SK-N-SH (cell line): ENCODE results near the gene CDH13. TPM values are rescaled to one million over a fixed set of nuclear protein-coding genes. Genes with fewer than 3 reads are reported as not detected.
A peak's percentile ranks its signal among the peaks of the same experiment; 100 is the strongest.

Experiments used
- CTCF ChIA-PET: fragments of 300-600, 350-600 bp; formaldehyde crosslinking; extraction: SDS; loops from one replicate; lab custom pipeline; 2021; lab: Yijun Ruan, JAX
- POLR2A ChIA-PET: fragments of 350-600 bp; sonication (Branson Sonifier 250); formaldehyde crosslinking; extraction: SDS; loops from one replicate; lab custom pipeline; 2020; ENCODE audit warnings: antibody characterized with exemption, inconsistent platforms; lab: Yijun Ruan, JAX
- DNase-seq: peaks from one replicate; pipeline ENCODE4 v3.0.0; 2012
- H2AFZ ChIP-seq: fragments of 200-600 bp; sonication (generic); 2 replicates; pipeline ENCODE4 v1.8.1; 2016; ENCODE audit warnings: antibody characterized with exemption, mild to moderate bottlenecking, low read depth
- H3F3A ChIP-seq: fragments of 200-600 bp; sonication (generic); replicated peaks from 2 replicates; pipeline ENCODE3; 2016; ENCODE audit warnings: antibody characterized with exemption, mild to moderate bottlenecking; ENCODE audit not compliant: insufficient read depth
- H3K27ac ChIP-seq, 2 experiments: fragments of 200-500 bp in 1 of 2; fragments of 200-600 bp in 1 of 2; sonication (Bioruptor generic) in 1 of 2; sonication (generic), shearing (Covaris generic) in 1 of 2; 2 replicates each; pipeline versions ENCODE4 v1.5.1 to v1.6.1; 2014 to 2016; ENCODE audit warnings: low read depth in 2 of 2, inconsistent platforms in 1 of 2, low read length in 1 of 2, mild to moderate bottlenecking in 1 of 2, mixed read lengths in 1 of 2
- H3K27me3 ChIP-seq: fragments of 200-600 bp; sonication (generic), shearing (Covaris generic); 2 replicates; pipeline ENCODE4 v1.6.1; 2016; ENCODE audit warnings: mixed run types; ENCODE audit not compliant: insufficient read depth
- H3K36me3 ChIP-seq, 2 experiments: fragments of 200-500 bp in 1 of 2; fragments of 200-600 bp in 1 of 2; sonication (Bioruptor generic) in 1 of 2; sonication (generic) in 1 of 2; replicated peaks in 1 of 2; 2 replicates each; pipeline versions ENCODE3 to v1.5.1; 2014 to 2016; ENCODE audit warnings: low read length in 1 of 2, mild to moderate bottlenecking in 1 of 2; ENCODE audit not compliant: insufficient read depth in 2 of 2, control insufficient read depth in 1 of 2
- H3K4me1 ChIP-seq, 2 experiments: fragments of 200-500 bp in 1 of 2; fragments of 200-600 bp in 1 of 2; sonication (Bioruptor generic) in 1 of 2; sonication (generic), shearing (Covaris generic) in 1 of 2; 2 replicates each; pipeline versions ENCODE4 v1.5.1 to v1.6.1; 2014 to 2016; ENCODE audit warnings: low read depth in 1 of 2, low read length in 1 of 2, mixed run types in 1 of 2; ENCODE audit not compliant: insufficient read depth in 2 of 2, control insufficient read depth in 1 of 2
- H3K4me2 ChIP-seq: fragments of 200-600 bp; sonication (generic), shearing (Covaris generic); 2 replicates; pipeline ENCODE4 v1.6.1; 2017; ENCODE audit warnings: mixed run types
- H3K4me3 ChIP-seq, 2 experiments: fragments of 200-500 bp in 1 of 2; fragments of 200-600 bp in 1 of 2; sonication (Bioruptor generic) in 1 of 2; sonication (generic), shearing (Covaris generic) in 1 of 2; 2 replicates each; pipeline versions ENCODE4 v1.5.1 to v1.8.1; 2014 to 2016; ENCODE audit warnings: low read depth in 2 of 2, inconsistent platforms in 1 of 2, low read length in 1 of 2, mild to moderate bottlenecking in 1 of 2, mixed read lengths in 1 of 2, moderate library complexity in 1 of 2
- H3K79me2 ChIP-seq: fragments of 200-600 bp; sonication (generic); 2 replicates; pipeline ENCODE4 v1.8.1; 2017; ENCODE audit warnings: mild to moderate bottlenecking; ENCODE audit not compliant: insufficient read depth
- H3K9ac ChIP-seq: fragments of 200-600 bp; sonication (generic); 2 replicates; pipeline ENCODE4 v1.6.1; 2017; ENCODE audit warnings: mixed run types
- H3K9me2 ChIP-seq: fragments of 200-600 bp; sonication (generic); 2 replicates; pipeline ENCODE4 v1.6.1; 2017; ENCODE audit warnings: mixed run types
- H3K9me3 ChIP-seq: fragments of 200-600 bp; sonication (generic); 2 replicates; pipeline ENCODE4 v1.6.1; 2017; ENCODE audit warnings: mixed run types, mild to moderate bottlenecking, moderate library complexity
- H4K20me1 ChIP-seq: fragments of 200-600 bp; sonication (generic); 2 replicates; pipeline ENCODE4 v1.6.1; 2017; ENCODE audit warnings: mild to moderate bottlenecking, mixed run types; ENCODE audit not compliant: insufficient read depth
- CTCF ChIP-seq: fragments of 200-600 bp; sonication (generic); IDR thresholded peaks from 2 replicates; pipeline ENCODE4 v1.6.1; 2017; ENCODE audit warnings: antibody characterized with exemption, mild to moderate bottlenecking, moderate library complexity
- ELF1 ChIP-seq: IDR thresholded peaks from 2 replicates; pipeline ENCODE4 v1.4.0; 2012
- EP300 ChIP-seq, 2 experiments: IDR thresholded peaks; 2 replicates each; pipeline versions ENCODE4 v1.4.0 to v1.6.1; 2012; ENCODE audit warnings: borderline replicate concordance in 1 of 2, low read depth in 1 of 2, low read length in 1 of 2
- FOSL2 ChIP-seq: IDR thresholded peaks from 2 replicates; pipeline ENCODE4 v1.4.0; 2012; ENCODE audit warnings: low read depth, mild to moderate bottlenecking, moderate library complexity, borderline replicate concordance
- FOXM1 ChIP-seq: IDR thresholded peaks from 2 replicates; pipeline ENCODE4 v1.4.0; 2012; ENCODE audit warnings: low read depth, mild to moderate bottlenecking
- IRF3 ChIP-seq: fragments of 150-350 bp; IDR thresholded peaks from 2 replicates; pipeline ENCODE4 v1.6.1; 2016; ENCODE audit warnings: mild to moderate bottlenecking, low read depth, low read length
- MXI1 ChIP-seq: IDR thresholded peaks from 2 replicates; pipeline ENCODE4 v1.6.1; 2012; ENCODE audit warnings: mild to moderate bottlenecking, low read depth, low read length, improper control_type of control experiment
- NFIC ChIP-seq: IDR thresholded peaks from 2 replicates; pipeline ENCODE4 v1.4.0; 2012; ENCODE audit warnings: borderline replicate concordance
- PBX3 ChIP-seq: IDR thresholded peaks from 2 replicates; pipeline ENCODE4; 2012
- POLR2AphosphoS5 ChIP-seq: IDR thresholded peaks from 2 replicates; pipeline ENCODE4 v1.6.1; 2012; ENCODE audit warnings: low read depth, low read length
- RAD21 ChIP-seq: IDR thresholded peaks from 2 replicates; pipeline ENCODE4 v1.6.1; 2012; ENCODE audit warnings: mild to moderate bottlenecking, low read length
- REST ChIP-seq: IDR thresholded peaks from 2 replicates; pipeline ENCODE4 v1.6.1; 2012; ENCODE audit warnings: mild to moderate bottlenecking, low read depth, low read length, moderate library complexity
- SIN3A ChIP-seq: IDR thresholded peaks from 2 replicates; pipeline ENCODE4 v1.6.1; 2012; ENCODE audit warnings: low read depth, mild to moderate bottlenecking, low read length, moderate library complexity, borderline replicate concordance
- SMC3 ChIP-seq: IDR thresholded peaks from 2 replicates; pipeline ENCODE4 v1.6.1; 2012; ENCODE audit warnings: low read depth, low read length, improper control_type of control experiment
- TAF1 ChIP-seq: IDR thresholded peaks from 2 replicates; pipeline ENCODE4 v1.6.1; 2012; ENCODE audit warnings: low read depth, mild to moderate bottlenecking, low read length, moderate library complexity, borderline replicate concordance
- TCF12 ChIP-seq: IDR thresholded peaks from 2 replicates; pipeline ENCODE4 v1.4.0; 2012
- TEAD4 ChIP-seq: IDR thresholded peaks from 2 replicates; pipeline ENCODE4 v1.4.0; 2012; ENCODE audit warnings: mild to moderate bottlenecking, borderline replicate concordance; ENCODE audit not compliant: insufficient read depth
- USF2 ChIP-seq: fragments of 150-350 bp; IDR thresholded peaks from 2 replicates; pipeline ENCODE4 v1.6.1; 2017; ENCODE audit warnings: antibody characterized with exemption, low read length, low read depth, borderline replicate concordance
- WGBS: methylation state at CpG from one replicate; pipeline ENCODE4 v1.1.6; 2017; ENCODE audit warnings: low lambda C conversion rate; 5-methylcytosine and 5-hydroxymethylcytosine counted together
- polyA plus RNA-seq, 3 experiments: library from polyadenylated mRNA; depleted of rRNA; stranded (reverse); fragments of >200 nt; gene quantifications; 2 replicates each; pipeline ENCODE4 v1.2.3, GENCODE V29; 2012

CDH13 gene
- polyA plus RNA-seq, 1 of the 3 experiments (the other 2 are of a cell fraction), result 93.0 TPM

DNA sequence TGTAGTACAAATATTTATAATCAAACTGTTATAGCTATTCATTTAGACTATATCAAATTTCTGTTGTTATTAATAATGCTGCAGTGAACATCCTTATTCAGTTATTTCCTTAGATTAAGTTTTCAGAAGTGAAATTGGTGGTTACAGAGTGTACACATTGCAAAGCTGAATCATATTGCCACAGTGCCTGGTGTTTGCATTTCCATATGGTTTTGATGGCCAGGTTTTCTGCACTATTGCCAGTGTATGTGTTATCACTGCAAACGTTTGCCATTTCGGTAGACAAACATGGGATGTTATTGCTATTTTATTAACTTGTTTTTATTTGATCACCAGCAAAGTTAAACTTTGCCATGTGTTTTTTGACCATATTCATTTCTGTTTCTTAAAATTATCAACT, 259.4 kb downstream of the CDH13 start:
- Histone ChIP-seq H4K20me1 (no peaks in the 10 kb centered on the region), H3K9ac (no peak overlapping the region), H3K79me2 (no peaks in the 10 kb centered on the region), H3F3A (no peaks in the 10 kb centered on the region), H2AFZ (no peak overlapping the region), H3K9me3 (no peaks in the 10 kb centered on the region), H3K9me2 (no peaks in the 10 kb centered on the region), H3K4me1 (peaks cover 0 to 2% of the 10 kb centered on the region in 2 experiments; a peak in 1 of 4 replicates), H3K27ac (no peak overlapping the region), H3K36me3 (no peaks in the 10 kb centered on the region), H3K4me3 (no peak overlapping the region), H3K4me2 (no peak overlapping the region), H3K27me3 (no peaks in the 10 kb centered on the region)
- POLR2A ChIA-PET, result no interaction called here
- TF ChIP-seq SMC3 (no peak), TEAD4 (no peak), CTCF (no peak), SIN3A (no peak), RAD21 (no peak), POLR2AphosphoS5 (no peak)
- 33% methylated on average over 2 of the region's 2 CpGs for WGBS
- DNase-seq, result no peak
- CTCF ChIA-PET, result no interaction called here

- ChIA-PET CTCF (no interaction called here), POLR2A (no interaction called here)
- Histone ChIP-seq H3K4me2 (peak overlapping the region; percentile 31; the same call in 1 of the 2 replicates), H3K27ac (peak overlapping the region in 1 of 2 experiments; percentile 30; a peak in 1 of 4 replicates), H3K79me2 (no peaks in the 10 kb centered on the region), H4K20me1 (no peaks in the 10 kb centered on the region), H3K9me3 (no peaks in the 10 kb centered on the region), H3K4me3 (no peak overlapping the region; a peak in 1 of 4 replicates), H3F3A (no peaks in the 10 kb centered on the region), H3K4me1 (peaks cover 0 to 2% of the 10 kb centered on the region in 2 experiments; a peak in 1 of 4 replicates), H3K9me2 (no peaks in the 10 kb centered on the region), H3K36me3 (no peaks in the 10 kb centered on the region), H2AFZ (no peak overlapping the region), H3K27me3 (no peaks in the 10 kb centered on the region), H3K9ac (no peak overlapping the region)
- 12% methylated on average over 4 of the region's 4 CpGs for WGBS
- no peak for DNase-seq
- TF ChIP-seq FOXM1 (no peak), FOSL2 (no peak), MXI1 (no peak), IRF3 (no peak), TCF12 (peak; percentile 45), TAF1 (no peak), EP300 (IDR thresholded peaks at IDR 0.05; ENCODE audit: borderline replicate concordance in 1 of 2, low read depth in 1 of 2, low read length in 1 of 2) (no peak), USF2 (no peak), REST (peak; percentile 62; the same call in 1 of the 2 replicates), PBX3 (peak; percentile 86), NFIC (peak; percentile 64), SIN3A (peak; percentile 29; the same call in 1 of the 2 replicates), ELF1 (no peak)
These were observed 261.8 kb downstream of the CDH13 start for GRCh38 chr16:82888591-82889001.
